Endometrial microvascular endothelial cells (primary cell): ENCODE measurements around the gene CACYBP. TPM values are rescaled to one million over a fixed set of nuclear protein-coding genes. Genes with fewer than 3 reads are reported as not detected.
"Not testable (repeated sequence)": the region's sequence is repeated elsewhere in the genome, so short reads cannot be mapped to it uniquely, and the experiment has no call there.

ENCODE experiments used
- in situ Hi-C: cut with HindIII; loops from 2 replicates; pipeline ENCODE4 v1.10.0; 2017; ENCODE audit warnings: low sequenced_read_pairs, low pct_unique_long_range_greater_than_20kb; ENCODE audit errors: inconsistent ontology term
- total RNA-seq: library from RNA; depleted of rRNA; stranded (reverse); fragments of >200 nt; gene quantifications from one replicate; pipeline ENCODE4 v1.2.3, GENCODE V29; 2015; ENCODE audit errors: inconsistent ontology term

CACYBP gene
- total RNA-seq, 1 donor from 2014 or later = 201 TPM

DNA sequence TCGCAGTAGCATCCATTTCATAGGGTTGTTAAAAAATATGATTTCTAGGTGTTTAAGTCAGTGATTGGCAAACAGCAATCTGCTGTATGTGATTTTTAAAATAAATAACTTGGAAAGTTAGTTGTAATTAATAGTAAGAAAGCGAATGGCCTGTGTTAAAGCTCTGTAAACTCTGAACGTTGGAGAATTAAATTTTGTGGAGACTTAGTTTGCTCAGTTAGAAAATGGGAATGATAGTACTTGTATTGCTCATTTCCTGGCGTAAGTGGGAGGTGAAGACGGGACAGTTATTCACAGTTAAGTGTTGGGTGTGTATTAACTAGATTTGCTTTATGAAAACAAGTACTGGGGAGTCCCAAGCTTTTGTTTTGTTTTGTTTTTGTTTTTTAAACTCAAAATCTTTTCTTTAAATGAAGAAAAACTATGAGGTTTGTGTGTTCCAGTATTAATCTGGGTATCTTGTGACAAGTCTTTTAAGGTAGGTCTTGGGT, 995 bp downstream of the CACYBP start:
- in situ Hi-C loops = no loop called here

DNA sequence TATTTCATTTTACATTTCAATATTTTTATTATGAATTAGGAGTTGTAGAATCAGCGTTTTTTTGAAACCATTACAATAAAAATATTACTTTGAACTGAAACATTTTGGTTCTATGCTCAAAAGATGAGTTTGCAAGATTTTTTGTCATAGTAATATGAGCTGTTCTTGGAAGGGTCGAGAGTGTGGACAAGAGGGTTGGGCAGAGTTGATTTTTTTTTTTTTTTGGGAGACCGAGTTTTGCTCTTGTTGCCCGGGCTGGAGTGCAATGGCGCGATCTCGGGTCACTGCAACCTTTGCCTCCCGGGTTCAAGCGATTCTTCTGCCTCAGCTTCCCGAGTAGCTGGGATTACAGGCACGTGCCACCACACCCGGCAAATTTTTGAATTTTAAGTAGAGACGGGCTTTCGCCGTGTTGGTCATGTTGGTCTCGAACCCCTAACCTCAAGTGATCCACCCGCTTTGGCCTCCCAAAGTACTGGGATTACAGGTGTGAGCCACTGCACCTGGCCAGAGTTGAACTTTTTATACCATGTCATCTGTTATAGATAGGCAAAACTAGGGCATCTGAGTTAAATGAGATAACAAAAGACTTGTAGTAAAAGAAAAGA, 3.3 kb downstream of the CACYBP start:
- in situ Hi-C loops = no loop called here

DNA sequence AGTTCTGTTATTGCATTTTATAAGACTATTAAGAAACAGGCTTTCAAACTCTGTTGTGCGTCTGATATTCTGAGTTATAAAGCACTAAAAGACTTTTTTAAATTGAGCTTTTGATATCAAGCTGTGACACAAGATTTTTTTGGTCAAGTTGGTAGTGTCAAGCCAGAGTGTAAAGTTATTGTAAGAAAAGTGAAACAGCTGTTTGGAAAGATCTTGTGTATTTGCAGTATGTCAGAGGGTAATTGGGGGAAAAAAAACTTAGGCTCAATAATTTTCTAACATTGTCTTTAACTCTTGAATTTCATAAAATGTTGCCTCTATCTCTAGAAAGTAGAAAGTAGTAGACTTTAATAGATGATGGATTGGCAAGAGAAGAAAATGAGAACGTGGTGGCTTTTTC, 3.8 kb downstream of the CACYBP start:
- in situ Hi-C loops = no loop called here

DNA sequence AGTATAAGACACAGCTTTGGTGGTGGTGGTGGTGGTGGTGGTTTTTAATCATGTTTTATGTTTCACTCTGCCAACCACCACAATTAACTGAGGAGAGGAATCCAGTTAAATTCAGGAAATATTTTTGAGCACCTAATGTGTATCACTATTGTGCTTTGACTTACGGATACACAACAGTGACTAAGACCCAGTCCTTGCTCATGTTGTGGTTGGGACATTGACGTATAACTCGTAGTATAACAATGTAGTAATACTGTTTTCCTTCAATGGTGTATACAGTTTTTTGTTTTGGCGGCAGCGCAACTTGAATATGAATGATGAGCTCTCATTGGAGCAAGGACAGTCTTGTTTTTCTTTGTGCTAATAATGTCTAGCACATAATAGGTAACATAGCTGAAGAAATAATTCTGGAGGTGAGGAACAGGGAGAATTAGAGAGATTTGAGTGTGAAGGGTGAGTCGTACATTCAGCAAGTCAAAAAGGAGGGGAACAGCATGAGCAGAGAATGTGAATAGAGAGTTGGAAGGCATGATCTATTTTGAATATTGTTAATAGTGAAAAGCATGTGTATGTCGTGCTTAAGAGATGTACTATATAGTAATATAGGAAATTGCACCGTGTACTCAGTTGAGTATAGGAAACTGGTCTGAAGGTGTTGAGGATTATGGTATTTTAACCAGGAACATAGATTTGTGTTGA, 5.5 kb downstream of the CACYBP start:
- in situ Hi-C loops = no loop called here

DNA sequence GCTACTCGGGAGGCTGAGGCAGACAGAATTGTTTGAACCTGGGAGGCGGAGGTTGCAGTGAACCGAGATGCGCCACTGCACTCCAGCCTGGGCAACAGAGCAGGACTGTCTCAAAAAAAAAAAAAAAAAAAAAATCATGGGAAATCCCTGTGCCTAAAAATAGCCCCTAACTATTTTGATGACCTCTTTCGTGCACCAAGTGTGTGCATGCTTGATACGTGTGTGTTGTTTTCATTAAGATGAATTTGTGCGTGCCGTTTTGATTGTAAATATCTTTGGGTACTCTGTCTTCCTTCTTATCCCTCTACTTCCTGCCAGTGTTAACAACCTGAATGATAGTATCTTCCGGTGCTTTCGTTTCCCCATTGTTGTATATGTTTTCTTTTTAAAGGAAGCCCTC, 9.8 kb downstream of the CACYBP start:
- in situ Hi-C loops = no loop called here

DNA sequence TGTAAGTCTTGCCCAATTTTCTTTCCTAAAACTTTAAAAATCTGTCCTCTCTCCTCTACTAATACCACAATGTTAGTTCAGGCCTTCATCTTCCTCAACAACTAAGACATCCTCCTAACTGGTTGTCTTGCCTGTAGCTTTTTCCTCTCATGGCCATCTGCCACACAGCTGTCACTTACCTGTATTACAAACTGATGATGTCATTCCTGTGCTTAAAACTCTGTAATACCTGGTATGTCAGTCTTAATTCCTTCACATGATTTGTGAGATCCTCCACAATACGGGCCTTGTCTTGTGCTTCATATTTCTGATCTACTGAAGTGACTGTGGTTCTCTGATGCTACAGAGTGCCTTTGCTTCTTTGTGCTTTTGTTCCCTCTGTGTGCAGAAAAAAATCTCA, 13.7 kb downstream of the CACYBP start:
- in situ Hi-C loops = no loop called here

GRCh38 chr1:175015243-175015642, 15.5 kb downstream of the CACYBP start:
- in situ Hi-C loops = no loop called here

DNA sequence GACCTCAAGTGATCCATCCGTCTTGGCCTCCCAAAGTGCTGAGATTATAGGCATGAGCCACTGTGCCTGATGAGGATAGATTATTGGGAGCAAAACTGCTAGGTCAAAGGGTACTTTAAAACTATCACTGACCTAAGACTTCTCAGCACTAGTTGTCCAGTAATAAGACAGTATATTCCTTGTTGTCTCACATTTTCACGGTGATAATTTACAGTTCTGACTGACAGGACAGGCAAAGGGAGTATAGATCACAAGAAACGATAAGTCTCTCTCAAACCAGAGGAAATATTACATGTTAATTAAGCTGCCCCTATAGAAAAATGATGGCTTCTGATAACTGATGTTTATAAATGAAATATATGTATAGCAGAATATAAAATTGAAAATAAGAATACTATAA, 19.8 kb downstream of the CACYBP start:
- in situ Hi-C loops = no loop called here

DNA sequence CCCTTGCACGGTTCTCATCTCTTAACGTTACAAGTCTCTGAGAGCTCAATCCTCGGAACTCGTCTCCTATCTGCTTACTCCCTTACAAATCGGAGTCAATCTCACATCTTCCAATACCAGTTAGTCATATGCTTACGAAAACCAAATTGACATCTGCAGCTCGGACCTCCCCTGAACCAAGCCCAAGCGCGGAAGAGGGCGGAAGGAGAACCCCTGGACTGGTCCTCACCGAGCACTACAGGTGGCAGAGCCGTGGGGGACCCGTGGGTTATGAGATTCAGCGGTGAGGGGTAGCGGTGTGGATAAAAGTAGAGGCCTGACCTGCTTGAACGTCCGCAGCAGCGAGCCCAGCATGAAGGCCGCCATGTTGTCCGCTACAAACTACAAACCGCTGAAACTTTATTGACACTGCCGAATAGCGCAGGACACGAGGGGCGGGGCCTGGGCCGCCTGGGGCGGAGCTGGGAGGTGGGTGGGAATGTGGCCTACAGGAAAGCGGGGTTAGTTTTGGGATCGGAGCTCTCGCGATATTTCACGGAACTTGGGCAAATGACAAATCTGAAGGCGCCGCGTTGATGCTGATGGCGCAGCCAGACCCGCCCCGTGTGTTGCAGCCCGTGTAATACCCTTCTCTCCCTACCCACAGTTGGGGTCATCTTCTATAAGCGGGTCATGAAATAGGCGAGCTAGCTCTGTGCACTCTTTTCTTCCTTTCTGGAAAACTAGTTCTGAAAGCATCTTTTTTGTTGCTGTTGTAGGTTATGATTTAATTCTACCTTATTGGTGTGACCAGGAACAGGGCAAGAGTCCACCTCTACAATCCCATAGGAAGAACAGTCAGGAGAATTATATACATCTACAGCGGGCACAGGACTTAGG, 23.5 kb downstream of the CACYBP start, which contains the start of gene MRPS14:
Gene MRPS14 (minus strand): TSS at position 383 of the 879 bp plus-strand sequence. CDS start 17 bp downstream, at position 366.
- in situ Hi-C loops = no loop called here

GRCh38 chr1:175023922-175024242, 24.1 kb downstream of the CACYBP start:
- in situ Hi-C loops = not testable (repeated sequence)

DNA sequence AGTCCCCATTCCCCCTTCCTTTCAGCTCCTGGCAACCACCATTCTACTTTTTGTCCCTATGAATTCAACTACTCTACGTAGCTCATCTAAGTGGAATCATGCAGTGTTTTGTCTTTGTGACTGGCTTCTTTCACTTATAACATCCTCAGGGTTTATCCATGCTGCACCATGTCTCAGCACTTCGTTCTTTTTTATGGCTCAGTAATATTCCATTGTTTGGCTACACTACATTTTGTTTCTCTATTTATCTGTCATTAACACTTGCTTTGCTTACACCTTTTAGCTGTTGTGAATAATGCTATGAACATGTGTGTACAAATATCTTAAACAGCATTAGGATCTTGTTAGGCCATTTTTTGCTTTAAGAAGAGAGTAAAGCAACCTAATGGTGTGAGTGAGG, 25.0 kb downstream of the CACYBP start:
- in situ Hi-C loops = no loop called here

DNA sequence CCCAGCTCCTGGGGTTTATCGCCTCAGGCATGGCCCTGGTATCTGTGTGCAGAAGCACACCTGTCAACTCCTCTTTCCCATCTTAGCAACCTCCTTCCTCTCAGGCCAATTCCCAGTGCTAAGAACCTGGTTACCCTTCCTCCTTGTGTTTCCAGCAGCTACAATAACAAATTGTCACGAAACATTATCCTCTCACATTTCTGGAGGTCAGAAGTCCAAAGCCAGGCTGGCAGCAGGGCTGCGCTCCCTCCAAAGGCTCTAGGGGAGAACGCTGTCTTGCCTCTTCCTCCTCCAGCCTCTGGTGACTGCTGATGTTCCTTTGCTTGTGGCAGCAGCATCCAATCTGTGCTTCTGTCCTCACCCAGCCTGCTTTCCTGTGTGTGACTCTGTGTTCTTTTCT, 34.2 kb downstream of the CACYBP start:
- in situ Hi-C loops = no loop called here

- in situ Hi-C loops = no loop called here
These were observed 35.0 kb downstream of the CACYBP start for GRCh38 chr1:175034775-175035174.

GRCh38 chr1:175035865-175036264, 36.1 kb downstream of the CACYBP start:
- in situ Hi-C loops = no loop called here

- in situ Hi-C loops = no loop called here
These were observed 36.7 kb downstream of the CACYBP start for GRCh38 chr1:175036476-175036875.

DNA sequence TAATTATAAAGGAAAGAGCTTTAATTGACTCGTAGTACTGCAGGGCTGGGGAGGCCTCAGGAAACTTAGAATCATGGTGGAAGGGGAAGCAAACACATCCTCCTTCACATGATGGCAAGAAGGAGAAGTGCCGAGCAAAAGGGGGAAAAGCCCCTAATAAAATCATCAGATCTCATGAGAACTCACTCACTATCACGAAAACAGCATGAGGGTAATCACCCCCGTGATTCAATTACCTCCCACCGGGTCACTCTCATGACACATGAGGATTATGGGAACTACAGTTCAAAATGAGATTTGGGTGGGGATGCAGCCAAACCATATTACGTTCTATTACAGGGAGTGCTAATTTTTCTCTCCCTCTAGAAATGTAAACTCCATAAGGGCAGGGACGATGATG, 37.7 kb downstream of the CACYBP start:
- in situ Hi-C loops = no loop called here

- in situ Hi-C loops = no loop called here
These were observed 40.7 kb downstream of the CACYBP start for GRCh38 chr1:175040324-175040879.

GRCh38 chr1:175042650-175043049, 42.9 kb downstream of the CACYBP start:
- in situ Hi-C loops = no loop called here

DNA sequence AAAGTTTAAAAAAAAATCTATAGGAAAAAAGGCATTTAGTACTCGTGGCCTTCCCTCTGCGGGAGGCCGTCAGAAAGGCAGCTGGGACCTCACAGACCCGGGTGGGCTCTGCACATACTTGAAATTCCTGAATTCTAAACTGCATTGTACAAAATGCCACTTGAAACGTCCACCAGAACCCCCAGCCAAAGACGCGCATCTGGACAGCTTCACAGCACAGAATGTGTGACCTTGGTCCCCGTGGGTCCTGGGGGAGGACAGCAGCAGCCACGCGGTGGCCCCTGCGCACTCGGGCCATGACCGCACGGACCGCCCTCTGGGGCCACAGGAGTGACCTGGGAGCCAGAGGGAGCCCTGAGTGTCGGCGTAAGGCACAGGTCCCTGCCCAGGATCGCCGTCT, 44.1 kb downstream of the CACYBP start:
- in situ Hi-C loops = no loop called here
